NCI-H510A (cell line): ENCODE data around the gene RPP25L.

Experiments
- DNase-seq: peaks from one replicate; lab custom pipeline; 2025; lab: John Stamatoyannopoulos, UW

The RPP25L gene

DNA sequence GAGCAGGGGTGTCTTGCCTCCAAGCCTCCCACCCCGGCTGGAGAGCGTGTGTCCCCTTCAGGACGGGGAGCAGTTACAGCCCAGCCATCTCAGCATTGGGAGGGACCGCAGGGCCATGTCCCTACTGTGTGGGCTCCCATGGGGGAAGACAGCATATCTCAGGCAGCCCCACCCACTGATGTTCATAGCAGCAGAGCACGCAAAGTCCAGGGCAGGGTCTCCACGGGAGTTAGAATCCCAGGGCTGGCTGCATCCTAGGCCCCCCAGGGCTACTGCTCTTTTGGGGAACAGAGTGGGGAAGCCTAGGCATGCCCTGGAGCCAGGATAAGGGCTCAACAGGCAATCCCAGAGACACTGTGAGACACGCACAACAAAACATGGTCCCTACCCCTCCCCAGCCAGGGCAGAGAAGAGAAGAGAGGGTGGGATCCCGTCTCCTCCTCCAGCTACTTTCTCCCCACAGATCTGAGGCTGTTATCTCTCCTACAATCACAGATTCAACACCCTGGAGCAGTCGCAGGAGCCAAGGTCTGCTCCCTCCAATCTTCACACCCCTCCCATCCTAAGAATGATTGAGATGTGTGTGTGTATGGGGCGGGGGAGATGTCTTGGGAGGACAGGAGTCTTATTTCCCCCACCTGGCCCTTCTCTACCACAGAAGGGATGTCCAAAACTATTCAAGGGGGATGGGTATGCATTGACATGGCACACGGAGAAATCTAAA is 25.8 kb downstream of the RPP25L start:
- no peak for DNase-seq

DNA sequence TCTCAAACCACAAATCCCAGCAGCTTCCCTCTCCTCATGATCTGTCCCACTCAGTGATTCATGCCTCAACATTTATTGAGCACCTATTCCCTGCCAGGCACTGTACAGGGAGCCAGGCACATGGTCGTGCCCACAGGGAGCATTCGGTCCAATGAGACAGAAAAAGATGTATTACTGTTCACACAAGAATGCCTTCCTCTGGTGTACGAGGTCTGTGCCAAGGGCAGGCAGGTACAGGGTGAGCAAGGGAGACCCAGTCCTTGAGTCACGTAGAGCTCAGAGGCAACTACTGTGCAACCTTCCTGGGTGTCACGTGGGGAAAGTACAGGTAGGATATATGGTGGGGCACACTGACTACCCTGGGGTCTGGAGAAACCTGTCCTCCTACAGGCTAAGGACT is 26.9 kb downstream of the RPP25L start:
- DNase-seq: no peak

- no peak for DNase-seq
These were observed 29.1 kb downstream of the RPP25L start for GRCh38 chr9:34582787-34583186.

DNA sequence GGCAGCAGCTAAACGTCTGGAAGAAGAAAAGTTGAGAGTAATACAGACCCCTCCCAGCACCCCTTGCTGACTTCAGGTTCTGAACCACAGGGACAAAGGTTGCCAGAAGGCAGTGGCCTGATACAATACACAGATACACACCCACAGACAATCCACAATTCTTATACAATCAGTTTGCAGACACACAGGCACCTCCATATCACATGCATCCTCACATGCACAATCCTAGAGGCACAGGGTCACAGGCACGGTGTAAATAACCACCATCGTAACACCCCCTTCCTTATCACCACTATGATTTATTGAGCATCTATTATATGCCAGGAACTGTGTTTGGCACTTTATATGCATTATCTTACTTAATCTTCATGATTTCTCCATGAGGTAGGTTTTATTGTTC is 30.6 kb downstream of the RPP25L start:
- DNase-seq: no peak

DNA sequence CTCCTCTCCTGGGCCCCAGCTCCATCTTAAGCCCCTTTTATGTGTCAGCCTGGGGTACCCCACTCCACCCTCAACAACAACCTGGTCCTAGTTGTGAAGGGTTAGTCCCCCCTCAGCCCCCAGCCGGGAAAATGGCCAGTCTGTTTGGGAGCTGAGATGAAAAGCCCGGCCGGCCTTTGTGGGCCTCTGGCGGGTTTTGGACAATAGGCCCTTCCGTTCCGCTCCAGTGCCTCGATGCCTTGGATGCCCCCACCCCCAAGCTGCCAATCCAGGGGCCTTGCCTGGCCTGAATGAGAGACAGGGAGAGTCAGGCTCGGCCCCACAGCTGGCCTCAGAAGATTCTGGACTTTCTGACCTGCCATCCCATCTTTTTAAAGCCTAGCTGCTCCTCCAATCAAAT is 31.5 kb downstream of the RPP25L start:
- DNase-seq: no peak

GRCh38 chr9:34579808-34580163 is 32.1 kb downstream of the RPP25L start:
- DNase-seq: no peak

DNA sequence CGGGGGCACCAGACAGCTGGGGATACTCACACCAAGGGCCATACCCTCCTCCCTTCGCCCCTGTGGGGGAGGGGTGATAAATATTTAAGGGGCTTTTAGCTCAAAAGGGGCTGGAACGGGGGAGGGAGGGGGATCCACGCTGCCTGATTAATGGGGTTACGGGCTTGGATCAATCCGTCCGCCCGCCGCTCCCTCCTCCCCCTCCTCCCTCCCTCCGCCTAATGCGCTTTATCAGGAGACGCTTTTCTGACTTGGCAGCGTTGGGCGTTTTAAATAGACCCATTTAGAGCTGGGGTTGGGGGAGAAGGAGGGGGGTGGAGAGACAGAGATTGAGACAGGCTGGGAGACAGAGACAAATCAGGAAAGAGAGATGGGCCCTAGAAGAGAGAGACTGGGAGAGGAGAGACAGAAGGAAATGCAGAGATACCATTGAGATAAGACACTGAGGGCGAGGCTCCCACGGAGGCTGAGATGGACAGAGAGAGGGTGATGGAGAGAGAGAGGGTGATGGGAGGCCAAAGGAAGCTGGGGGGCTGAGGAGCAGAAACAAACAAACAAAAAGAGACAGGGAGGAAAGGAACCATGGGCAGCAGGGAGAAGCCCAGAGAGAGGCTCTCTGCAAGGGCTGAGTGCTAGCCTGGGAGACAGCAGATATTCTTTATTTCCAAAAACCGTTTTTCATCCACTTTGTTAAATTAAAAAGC is 32.6 kb downstream of the RPP25L start:
- no peak for DNase-seq

GRCh38 chr9:34578241-34579103 is 33.4 kb downstream of the RPP25L start:
- no peak for DNase-seq

GRCh38 chr9:34577400-34578240 is 34.3 kb downstream of the RPP25L start:
- DNase-seq: no peak

DNA sequence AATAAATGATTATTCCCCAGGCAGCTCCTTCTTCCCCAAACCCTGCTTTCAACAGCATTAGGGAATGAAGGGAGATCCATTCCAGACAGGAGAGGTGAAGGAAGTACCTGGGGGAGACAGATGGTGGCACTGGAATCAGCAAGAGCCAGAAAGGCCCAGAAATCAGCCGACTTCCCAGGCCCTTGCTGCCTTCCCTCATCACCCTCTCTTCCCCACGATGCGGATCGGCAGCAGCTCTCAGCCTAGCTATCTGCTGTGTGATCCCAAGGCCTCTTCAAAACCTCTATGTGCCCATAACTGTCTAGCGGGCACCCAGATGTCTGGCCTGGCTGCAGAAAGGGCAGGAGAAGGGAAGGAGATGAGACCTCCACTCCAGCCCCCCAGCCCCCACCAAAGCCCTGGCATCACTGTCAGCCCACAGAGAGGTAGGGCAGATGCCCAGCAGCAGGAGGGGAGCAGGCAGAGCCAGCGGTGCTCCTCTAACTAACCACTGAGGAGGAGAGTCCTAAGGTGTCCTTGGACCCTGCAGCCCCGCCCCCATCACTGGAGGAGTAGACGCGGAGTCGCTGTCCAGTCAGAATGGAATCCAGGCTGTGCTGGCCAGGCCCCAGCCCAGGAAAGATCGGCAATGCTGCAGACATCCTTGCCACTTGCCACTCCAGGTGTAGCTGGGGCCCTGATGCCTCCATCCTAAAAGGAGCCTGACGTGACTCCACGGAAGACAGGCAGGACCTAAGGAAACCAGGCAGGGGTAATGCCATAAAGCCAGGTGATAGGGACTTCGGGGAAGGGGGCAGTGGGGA is 35.1 kb downstream of the RPP25L start:
- DNase-seq: no peak

DNA sequence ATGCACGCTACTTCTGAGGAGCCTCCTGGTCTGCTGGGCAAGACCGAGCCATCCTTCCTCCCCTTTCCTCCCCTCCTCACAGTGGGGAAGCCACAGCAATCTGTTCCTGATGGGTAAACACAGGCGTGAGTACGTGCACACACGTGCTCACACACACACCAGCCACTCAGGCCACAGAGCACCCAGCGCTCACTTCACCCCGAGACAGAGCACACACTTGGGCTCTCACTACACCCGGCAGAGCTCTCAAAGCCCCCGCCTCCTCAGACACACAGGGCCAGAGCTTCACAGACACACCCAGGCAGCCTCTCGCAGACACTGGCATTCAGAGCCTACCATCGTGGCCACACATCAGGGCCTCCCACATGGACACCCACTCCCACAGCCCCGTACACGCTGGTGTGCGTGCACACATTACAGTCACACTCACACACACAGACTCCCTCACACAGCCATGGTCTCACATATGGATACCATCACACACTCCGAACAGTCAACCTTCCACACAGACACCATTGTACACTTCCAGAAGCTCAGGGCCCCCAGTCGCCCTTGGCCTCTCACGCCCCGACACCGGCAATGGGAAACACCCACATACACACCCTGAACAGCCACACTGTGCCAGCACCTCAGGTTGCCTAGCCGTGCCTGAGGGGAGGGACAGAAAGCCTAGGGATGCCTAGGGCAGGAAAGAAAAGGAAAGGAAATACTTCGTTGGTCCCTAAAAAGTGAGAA is 35.9 kb downstream of the RPP25L start:
- DNase-seq: no peak

DNA sequence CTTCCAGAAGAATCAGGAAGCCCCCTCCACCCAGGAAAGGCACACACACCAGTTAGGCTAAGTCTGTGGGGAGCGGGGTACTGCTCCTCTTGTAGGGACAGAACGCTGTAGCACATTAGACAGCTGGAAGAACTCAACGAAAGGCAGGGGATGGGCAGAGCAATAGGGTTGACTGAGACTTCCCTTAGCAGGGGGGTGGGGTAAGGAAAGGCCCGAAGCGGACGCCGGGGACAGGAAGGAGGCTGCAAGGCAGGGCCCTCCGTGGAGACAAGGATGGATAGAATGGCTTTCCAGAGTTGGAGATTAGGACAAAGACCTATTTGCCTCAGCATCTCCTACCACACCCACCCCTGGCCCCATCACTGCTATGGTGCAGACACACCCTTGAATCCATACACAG is 36.7 kb downstream of the RPP25L start:
- DNase-seq: no peak

DNA sequence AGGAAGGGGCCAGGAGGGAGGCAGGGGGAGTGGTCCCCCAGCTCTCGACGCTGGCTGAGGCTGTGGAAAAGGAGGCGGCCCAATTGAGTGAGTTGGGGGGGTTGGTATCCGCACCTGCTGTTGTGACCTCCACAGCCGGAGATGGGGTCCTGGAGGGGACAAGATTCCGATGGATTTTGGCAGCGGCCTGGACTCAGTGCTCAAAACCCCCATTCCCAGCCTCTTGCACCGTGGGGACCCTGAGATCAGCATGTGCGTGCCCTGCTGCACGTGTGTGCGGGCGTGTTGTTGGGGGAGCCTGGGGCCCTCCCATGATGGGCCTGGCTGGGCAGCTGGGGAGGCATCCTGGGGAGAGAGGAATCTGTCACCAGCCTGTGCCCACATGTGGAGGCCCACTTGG is 37.3 kb downstream of the RPP25L start:
- no peak for DNase-seq

- no peak for DNase-seq
These were observed 38.1 kb downstream of the RPP25L start for GRCh38 chr9:34573599-34574325.

GRCh38 chr9:34572628-34573027 is 39.3 kb downstream of the RPP25L start:
- no peak for DNase-seq

- DNase-seq: no peak
These were observed 39.8 kb downstream of the RPP25L start for GRCh38 chr9:34572092-34572491.

DNA sequence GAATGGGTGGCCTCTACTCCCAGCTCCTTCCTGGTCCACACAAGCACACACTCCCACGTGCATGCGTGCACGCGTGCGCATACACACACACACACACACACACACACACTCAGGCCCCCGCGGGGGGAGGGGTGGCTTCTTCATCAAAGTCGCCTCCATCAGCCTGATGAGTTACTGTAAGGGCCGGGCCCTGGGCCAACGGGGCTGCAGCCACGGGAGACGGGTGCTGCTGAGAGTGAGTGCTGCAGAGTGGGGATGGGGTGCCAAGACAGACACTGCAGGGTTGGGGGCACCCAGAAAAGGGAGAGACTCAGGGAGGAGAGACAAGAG is 40.5 kb downstream of the RPP25L start:
- no peak for DNase-seq

GRCh38 chr9:34570809-34571480 is 41.0 kb downstream of the RPP25L start:
- no peak for DNase-seq

DNA sequence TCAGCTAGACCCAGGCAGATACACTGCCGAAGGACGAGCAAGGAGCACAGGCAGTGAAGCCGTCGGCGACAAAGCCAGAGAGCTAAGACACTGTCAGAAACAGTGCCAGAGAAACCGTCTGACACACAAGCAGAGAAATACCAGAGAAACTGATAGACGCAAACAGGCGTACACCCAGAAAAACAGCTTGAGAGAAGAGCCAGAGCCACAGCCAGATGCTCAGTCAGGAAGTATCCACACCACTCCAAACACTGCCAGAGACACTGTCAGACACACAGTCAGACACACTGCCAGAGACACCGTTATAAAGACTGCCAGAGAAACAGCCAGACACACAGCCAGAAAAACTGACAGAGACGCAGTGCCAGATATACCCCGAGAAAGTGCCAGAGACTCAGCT is 41.5 kb downstream of the RPP25L start:
- DNase-seq: no peak
